Endothelial cell (in vitro differentiated cells): ENCODE measurements around the gene CD36. TPM values are rescaled to one million over a fixed set of nuclear protein-coding genes. Genes with fewer than 3 reads are reported as not detected.
A peak's percentile ranks its signal among the peaks of the same experiment; 100 is the strongest.

Experiments used
- DNase-seq: peaks from one replicate; pipeline ENCODE4 v3.0.0; 2021; ENCODE audit warnings: low spot score
- H3K27ac Mint-ChIP-seq: one replicate; pipeline ENCODE4 v1.8.0; 2021; ENCODE audit warnings: mixed read lengths, inconsistent platforms; ENCODE audit not compliant: unreplicated experiment
- H3K27me3 Mint-ChIP-seq: one replicate; pipeline ENCODE4 v1.8.0; 2021; ENCODE audit warnings: mild to moderate bottlenecking, moderate library complexity, mixed read lengths, inconsistent platforms; ENCODE audit not compliant: unreplicated experiment
- H3K36me3 Mint-ChIP-seq: one replicate; pipeline ENCODE4 v1.8.0; 2021; ENCODE audit warnings: mild to moderate bottlenecking, low read depth, mixed read lengths, inconsistent platforms; ENCODE audit not compliant: unreplicated experiment
- H3K4me1 Mint-ChIP-seq: one replicate; pipeline ENCODE4 v1.8.0; 2021; ENCODE audit warnings: mild to moderate bottlenecking, mixed read lengths, inconsistent platforms; ENCODE audit not compliant: unreplicated experiment
- H3K4me3 Mint-ChIP-seq: one replicate; pipeline ENCODE4 v1.8.0; 2021; ENCODE audit warnings: mild to moderate bottlenecking, mixed read lengths, inconsistent platforms; ENCODE audit not compliant: unreplicated experiment
- H3K9me3 Mint-ChIP-seq: one replicate; pipeline ENCODE4 v1.8.0; 2021; ENCODE audit warnings: mixed read lengths, inconsistent platforms; ENCODE audit not compliant: unreplicated experiment
- CTCF ChIP-seq: fragments of 200-600 bp; sonication (generic); IDR thresholded peaks from one replicate; pipeline ENCODE4 v1.5.0; 2021; ENCODE audit warnings: antibody characterized with exemption; ENCODE audit not compliant: unreplicated experiment
- total RNA-seq: library from RNA; stranded (reverse); fragmentation: NEBNext Ultra II Directional; extraction: Animal tissue kit (Norgen Biotek cat#: 25700); gene quantifications from one replicate; pipeline ENCODE4 v1.2.1, GENCODE V29; 2021; ENCODE audit not compliant: unreplicated experiment

Gene CD36
- total RNA-seq, 1 donor from 2014 or later: 3.8 TPM

- H3K27ac Mint-ChIP-seq: no peak overlapping the region
Observed at GRCh38 chr7:80651471-80651870, 13.0 kb downstream of the CD36 start.

GRCh38 chr7:80653244-80653643, 14.8 kb downstream of the CD36 start:
- H3K4me3 Mint-ChIP-seq: no peak overlapping the region
- no peak for TF ChIP-seq CTCF
- H3K36me3 Mint-ChIP-seq: no peaks in the 10 kb centered on the region
- DNase-seq: no peak
- H3K27me3 Mint-ChIP-seq: no peaks in the 10 kb centered on the region
- H3K9me3 Mint-ChIP-seq: no peaks in the 10 kb centered on the region
- H3K4me1 Mint-ChIP-seq: peaks cover 11% of the 10 kb centered on the region
- H3K27ac Mint-ChIP-seq: no peak overlapping the region

More at GRCh38 chr7:80651471-80651870, 13.0 kb downstream of the CD36 start:
- TF ChIP-seq CTCF: no peak
- no peak overlapping the region for H3K4me3 Mint-ChIP-seq
- no peaks in the 10 kb centered on the region for H3K27me3 Mint-ChIP-seq
- H3K9me3 Mint-ChIP-seq: no peaks in the 10 kb centered on the region
- no peak for DNase-seq
- H3K4me1 Mint-ChIP-seq: peaks cover 11% of the 10 kb centered on the region
- H3K36me3 Mint-ChIP-seq: no peaks in the 10 kb centered on the region

- no peaks in the 10 kb centered on the region for H3K36me3 Mint-ChIP-seq
- no peaks in the 10 kb centered on the region for H3K27me3 Mint-ChIP-seq
- DNase-seq: no peak
- peaks cover 7% of the 10 kb centered on the region for H3K4me1 Mint-ChIP-seq
- no peak overlapping the region for H3K4me3 Mint-ChIP-seq
- no peak for TF ChIP-seq CTCF
- no peaks in the 10 kb centered on the region for H3K9me3 Mint-ChIP-seq
- no peak overlapping the region for H3K27ac Mint-ChIP-seq
Observed at GRCh38 chr7:80654887-80655340, 16.5 kb downstream of the CD36 start.

- Mint-ChIP-seq H3K9me3 (no peaks in the 10 kb centered on the region), H3K4me1 (peaks cover 7% of the 10 kb centered on the region), H3K27ac (no peak overlapping the region), H3K27me3 (no peaks in the 10 kb centered on the region), H3K4me3 (no peak overlapping the region), H3K36me3 (no peaks in the 10 kb centered on the region)
- no peak for DNase-seq
- no peak for TF ChIP-seq CTCF
Observed at GRCh38 chr7:80656029-80656428, 17.6 kb downstream of the CD36 start.

- no peaks in the 10 kb centered on the region for H3K27me3 Mint-ChIP-seq
- no peak overlapping the region for H3K4me3 Mint-ChIP-seq
- no peak for DNase-seq
- peak; percentile 83 for TF ChIP-seq CTCF
- H3K27ac Mint-ChIP-seq: no peak overlapping the region
- peaks cover 7% of the 10 kb centered on the region for H3K4me1 Mint-ChIP-seq
- no peaks in the 10 kb centered on the region for H3K9me3 Mint-ChIP-seq
- no peaks in the 10 kb centered on the region for H3K36me3 Mint-ChIP-seq
Observed at GRCh38 chr7:80659120-80660055, 20.9 kb downstream of the CD36 start.
